Keratinocyte (primary cell): ENCODE results near the gene VIPR2. TPM values are rescaled to one million over a fixed set of nuclear protein-coding genes. Genes with fewer than 3 reads are reported as not detected.

Source experiments
- DNase-seq: peaks from one replicate; pipeline ENCODE4 v3.0.0-alpha.2; 2011; ENCODE audit warnings: low read depth, missing footprints, low spot score
- FAIRE-seq: peaks from 2 replicates; lab custom pipeline; 2011; peaks lifted over from hg19 to GRCh38; lab: Jason Lieb, UNC
- H2AFZ ChIP-seq: 2 replicates; pipeline ENCODE4 v1.6.0; 2012; ENCODE audit warnings: low read length, control low read depth, inconsistent platforms; ENCODE audit not compliant: control insufficient read depth
- H3K27ac ChIP-seq: 2 replicates; pipeline ENCODE4 v1.5.1; 2011; ENCODE audit warnings: low read length; ENCODE audit not compliant: control insufficient read depth, insufficient read depth
- H3K27me3 ChIP-seq: 3 replicates; pipeline ENCODE4 v1.6.0; 2011; ENCODE audit warnings: low read length; ENCODE audit not compliant: control insufficient read depth, insufficient read depth; ENCODE audit errors: extremely low read depth
- H3K36me3 ChIP-seq, 2 experiments: 2 replicates in 1 of 2; 3 replicates in 1 of 2; pipeline ENCODE4 v1.5.1; 2011; ENCODE audit warnings: low read length in 2 of 2, mild to moderate bottlenecking in 1 of 2; ENCODE audit not compliant: control insufficient read depth in 2 of 2, insufficient read depth in 2 of 2; ENCODE audit errors: extremely low read depth in 1 of 2
- H3K4me1 ChIP-seq: 3 replicates; pipeline ENCODE4 v1.5.1; 2011; ENCODE audit warnings: low read length; ENCODE audit not compliant: control insufficient read depth, insufficient read depth; ENCODE audit errors: extremely low read depth
- H3K4me2 ChIP-seq: 3 replicates; pipeline ENCODE4 v1.6.0; 2011; ENCODE audit warnings: low read depth, low read length; ENCODE audit not compliant: control insufficient read depth, insufficient read depth; ENCODE audit errors: extremely low read depth
- H3K4me3 ChIP-seq, 3 experiments: fragments of 200-600 bp in 1 of 3; sonication (generic) in 1 of 3; 2 replicates in 2 of 3; 3 replicates in 1 of 3; pipeline ENCODE4 v1.5.1; 2011 to 2016; ENCODE audit warnings: low read length in 3 of 3, mild to moderate bottlenecking in 3 of 3, control low read depth in 2 of 3, inconsistent platforms in 1 of 3, low read depth in 1 of 3, mixed read lengths in 1 of 3, mixed run types in 1 of 3, moderate library complexity in 1 of 3; ENCODE audit not compliant: control insufficient read depth in 2 of 3, insufficient read depth in 2 of 3; ENCODE audit errors: extremely low read depth in 1 of 3
- H3K79me2 ChIP-seq: 2 replicates; pipeline ENCODE4 v1.6.0; 2012; ENCODE audit warnings: low read length; ENCODE audit not compliant: control insufficient read depth, insufficient read depth
- H3K9ac ChIP-seq: 3 replicates; pipeline ENCODE4 v1.6.0; 2011; ENCODE audit warnings: low read length; ENCODE audit not compliant: control insufficient read depth, insufficient read depth; ENCODE audit errors: extremely low read depth
- H3K9me1 ChIP-seq: 3 replicates; pipeline ENCODE4 v1.6.0; 2011; ENCODE audit warnings: low read length; ENCODE audit not compliant: control insufficient read depth, insufficient read depth; ENCODE audit errors: extremely low read depth
- H3K9me3 ChIP-seq: 2 replicates; pipeline ENCODE4 v1.5.1; 2012; ENCODE audit warnings: low read depth, low read length; ENCODE audit not compliant: control insufficient read depth
- H4K20me1 ChIP-seq: 3 replicates; pipeline ENCODE4 v1.6.0; 2011; ENCODE audit warnings: low read length; ENCODE audit not compliant: control insufficient read depth, insufficient read depth; ENCODE audit errors: extremely low read depth
- CTCF ChIP-seq, 3 experiments: IDR thresholded peaks in 1 of 3; conservative IDR thresholded peaks in 1 of 3; optimal IDR thresholded peaks in 1 of 3; 2 replicates in 2 of 3; 3 replicates in 1 of 3; pipeline versions ENCODE3 to v1.5.1; 2011; ENCODE audit warnings: low read length in 3 of 3, mild to moderate bottlenecking in 3 of 3, moderate library complexity in 2 of 3, control low read depth in 1 of 3, inconsistent platforms in 1 of 3; ENCODE audit not compliant: insufficient read depth in 2 of 3; ENCODE audit errors: extremely low read depth in 1 of 3
- EZH2 ChIP-seq: IDR thresholded peaks from one replicate; pipeline ENCODE4 v1.6.1; 2012; ENCODE audit warnings: inconsistent platforms, mild to moderate bottlenecking, low read length, moderate library complexity
- dilution Hi-C: fragments of 300-500 bp; cut with MboI; formaldehyde crosslinking; loops from one replicate; pipeline ENCODE4 v1.7.0; 2020; ENCODE audit warnings: low sequenced_read_pairs; ENCODE audit not compliant: extremely low pct_ligation_motif_present
- polyA plus RNA-seq, 5 experiments: library from polyadenylated mRNA; depleted of rRNA in 3 of 5; stranded (reverse) in 3 of 5; stranded (forward) in 1 of 5; unstranded in 1 of 5; fragments of >200 nt; gene quantifications; 1 replicate in 1 of 5; 2 replicates in 3 of 5; 3 replicates in 1 of 5; pipeline versions ENCODE4 v1.2.1 to v1.2.3, GENCODE V29; 2011 to 2012; ENCODE audit warnings: missing spikeins in 2 of 5, low read depth in 1 of 5, low replicate concordance in 1 of 5

VIPR2 gene
- polyA plus RNA-seq, 1 donor (not counting 4 experiments of a cell fraction or from before 2014, with no cell fraction given), result not detected

- no peaks in the 10 kb centered on the region for H3K9me1 ChIP-seq
- no peak overlapping the region for H3K9ac ChIP-seq
- no peak for DNase-seq
- peaks cover 3% of the 10 kb centered on the region for H3K9me3 ChIP-seq
- no peak overlapping the region for H3K27ac ChIP-seq
- H3K36me3 ChIP-seq, result no peaks in the 10 kb centered on the region
- dilution Hi-C loops, result no loop called here
- H2AFZ ChIP-seq, result no peak overlapping the region
- TF ChIP-seq EZH2, result no peak
- TF ChIP-seq CTCF (optimal IDR thresholded peaks at IDR 0.05 in 1 of 3, IDR thresholded peaks at IDR 0.05 in 1 of 3, conservative IDR thresholded peaks at IDR 0.05 in 1 of 3; ENCODE audit: extremely low read depth in 1 of 3, insufficient read depth in 2 of 3, low read length in 3 of 3), result no peak
- H3K27me3 ChIP-seq, result peaks cover 3% of the 10 kb centered on the region
- no peak for FAIRE-seq
- no peaks in the 10 kb centered on the region for H3K79me2 ChIP-seq
- H3K4me3 ChIP-seq, result no peak overlapping the region
- no peaks in the 10 kb centered on the region for H3K4me1 ChIP-seq
- H4K20me1 ChIP-seq, result no peaks in the 10 kb centered on the region
- no peak overlapping the region for H3K4me2 ChIP-seq
Measured at GRCh38 chr7:159117366-159118196, 27.1 kb downstream of the VIPR2 start.

GRCh38 chr7:159116581-159117339, 27.9 kb downstream of the VIPR2 start:
- dilution Hi-C loops, result no loop called here
- no peaks in the 10 kb centered on the region for H3K79me2 ChIP-seq
- H4K20me1 ChIP-seq, result no peaks in the 10 kb centered on the region
- no peaks in the 10 kb centered on the region for H3K36me3 ChIP-seq
- no peak for TF ChIP-seq EZH2
- DNase-seq (no peak), FAIRE-seq (no peak)
- no peak overlapping the region for H3K4me2 ChIP-seq
- no peak overlapping the region for H3K27ac ChIP-seq
- H3K4me3 ChIP-seq, result no peak overlapping the region
- no peak overlapping the region for H3K9ac ChIP-seq
- peaks cover 3% of the 10 kb centered on the region for H3K9me3 ChIP-seq
- no peak overlapping the region for H2AFZ ChIP-seq
- no peaks in the 10 kb centered on the region for H3K4me1 ChIP-seq
- H3K9me1 ChIP-seq, result no peaks in the 10 kb centered on the region
- peaks cover 3% of the 10 kb centered on the region for H3K27me3 ChIP-seq
